Osteoblast (primary cell): ENCODE results near the gene GNAQ. TPM values are rescaled to one million over a fixed set of nuclear protein-coding genes. Genes with fewer than 3 reads are reported as not detected.

ENCODE experiments used
- DNase-seq: peaks from one replicate; pipeline ENCODE4 v3.0.0; 2011; ENCODE audit warnings: low spot score, mixed read lengths; ENCODE audit not compliant: insufficient read length; ENCODE audit errors: missing footprints
- H2AFZ ChIP-seq: 2 replicates; pipeline ENCODE4 v1.6.0; 2011; ENCODE audit warnings: mild to moderate bottlenecking, low read length
- H3K27ac ChIP-seq: 2 replicates; pipeline ENCODE4 v1.5.1; 2011; ENCODE audit warnings: mild to moderate bottlenecking, low read depth, low read length, moderate library complexity
- H3K27me3 ChIP-seq: 2 replicates; pipeline ENCODE4 v1.6.0; 2012; ENCODE audit warnings: mild to moderate bottlenecking, control low read depth, inconsistent platforms, low read length, moderate library complexity; ENCODE audit not compliant: insufficient read depth
- H3K36me3 ChIP-seq: 2 replicates; pipeline ENCODE4 v1.5.1; 2011; ENCODE audit warnings: mild to moderate bottlenecking, low read length, control low read depth, moderate library complexity; ENCODE audit not compliant: insufficient read depth
- H3K4me1 ChIP-seq: 2 replicates; pipeline ENCODE4 v1.5.1; 2011; ENCODE audit warnings: mild to moderate bottlenecking, low read length, control low read depth, moderate library complexity; ENCODE audit not compliant: insufficient read depth
- H3K4me2 ChIP-seq: 2 replicates; pipeline ENCODE4 v1.6.0; 2011; ENCODE audit warnings: mild to moderate bottlenecking, low read length; ENCODE audit not compliant: insufficient read depth
- H3K4me3 ChIP-seq: fragments of 200-600 bp; sonication (generic); 3 replicates; pipeline ENCODE4 v1.5.1; 2012; ENCODE audit warnings: mild to moderate bottlenecking, low read length, inconsistent platforms; ENCODE audit not compliant: insufficient read depth
- H3K79me2 ChIP-seq: 2 replicates; pipeline ENCODE4 v1.6.0; 2012; ENCODE audit warnings: mild to moderate bottlenecking, low read length, control low read depth, inconsistent platforms; ENCODE audit not compliant: insufficient read depth
- H3K9me3 ChIP-seq: 2 replicates; pipeline ENCODE4 v1.5.1; 2011; ENCODE audit warnings: low read depth, low read length, control low read depth
- H4K20me1 ChIP-seq: 2 replicates; pipeline ENCODE4 v1.6.0; 2012; ENCODE audit warnings: mild to moderate bottlenecking, low read length, control low read depth; ENCODE audit not compliant: insufficient read depth
- CTCF ChIP-seq: IDR thresholded peaks from 2 replicates; pipeline ENCODE4 v1.5.1; 2011; ENCODE audit warnings: mild to moderate bottlenecking, low read depth, low read length, moderate library complexity; ENCODE audit errors: extremely low read depth
- total RNA-seq: library from RNA; depleted of rRNA; stranded (reverse); fragments of >200 nt; gene quantifications from 2 replicates; pipeline ENCODE4 v1.2.3, GENCODE V29; 2012

Gene GNAQ
- total RNA-seq, 1 donor, result 64.8 TPM

GRCh38 chr9:77747163-77747562 lies 284.4 kb downstream of the GNAQ start:
- H3K27me3 ChIP-seq, result no peaks in the 10 kb centered on the region
- no peak for TF ChIP-seq CTCF
- peaks cover 4% of the 10 kb centered on the region for H4K20me1 ChIP-seq
- no peak for DNase-seq
- H3K9me3 ChIP-seq, result no peaks in the 10 kb centered on the region
- no peak overlapping the region for H3K4me3 ChIP-seq
- H3K79me2 ChIP-seq, result peaks cover 3% of the 10 kb centered on the region
- H3K27ac ChIP-seq, result no peak overlapping the region
- H3K4me2 ChIP-seq, result no peak overlapping the region
- no peak overlapping the region for H2AFZ ChIP-seq
- H3K36me3 ChIP-seq, result no peaks in the 10 kb centered on the region
- peaks cover 38% of the 10 kb centered on the region for H3K4me1 ChIP-seq

- DNase-seq, result no peak
- Histone ChIP-seq H3K4me2 (no peak overlapping the region), H3K36me3 (no peaks in the 10 kb centered on the region), H2AFZ (no peak overlapping the region), H3K27ac (no peak overlapping the region), H3K27me3 (no peaks in the 10 kb centered on the region), H4K20me1 (peaks cover 4% of the 10 kb centered on the region), H3K4me1 (peaks cover 16% of the 10 kb centered on the region), H3K79me2 (peaks cover 3% of the 10 kb centered on the region), H3K9me3 (no peaks in the 10 kb centered on the region), H3K4me3 (no peak overlapping the region)
- TF ChIP-seq CTCF, result no peak
Observed at GRCh38 chr9:77744841-77745430, 286.7 kb downstream of the GNAQ start.

- TF ChIP-seq CTCF, result no peak
- H4K20me1 ChIP-seq, result peaks cover 4% of the 10 kb centered on the region
- no peak overlapping the region for H3K4me3 ChIP-seq
- DNase-seq, result no peak
- H3K27ac ChIP-seq, result no peak overlapping the region
- H3K4me2 ChIP-seq, result no peak overlapping the region
- no peak overlapping the region for H2AFZ ChIP-seq
- peaks cover 15% of the 10 kb centered on the region for H3K4me1 ChIP-seq
- H3K9me3 ChIP-seq, result no peaks in the 10 kb centered on the region
- H3K79me2 ChIP-seq, result peaks cover 3% of the 10 kb centered on the region
- H3K27me3 ChIP-seq, result no peaks in the 10 kb centered on the region
- no peaks in the 10 kb centered on the region for H3K36me3 ChIP-seq
Observed at GRCh38 chr9:77743386-77743785, 288.2 kb downstream of the GNAQ start.

- no peak overlapping the region for H2AFZ ChIP-seq
- H3K4me3 ChIP-seq, result no peak overlapping the region
- no peaks in the 10 kb centered on the region for H3K36me3 ChIP-seq
- no peaks in the 10 kb centered on the region for H3K27me3 ChIP-seq
- peaks cover 1% of the 10 kb centered on the region for H4K20me1 ChIP-seq
- H3K79me2 ChIP-seq, result peaks cover 15% of the 10 kb centered on the region
- no peaks in the 10 kb centered on the region for H3K9me3 ChIP-seq
- no peak for DNase-seq
- no peak for TF ChIP-seq CTCF
- peaks cover 8% of the 10 kb centered on the region for H3K4me1 ChIP-seq
- no peak overlapping the region for H3K27ac ChIP-seq
- H3K4me2 ChIP-seq, result no peak overlapping the region
Observed at GRCh38 chr9:77738932-77739331, 292.7 kb downstream of the GNAQ start.
